Caco-2 (cell line): ENCODE data around the gene BCL2L13. TPM values are rescaled to one million over a fixed set of nuclear protein-coding genes. Genes with fewer than 3 reads are reported as not detected.

Source experiments
- BruUV-seq: library from RNA; stranded (reverse); fragments of 400-500 nt; replicated peaks from 2 replicates; lab custom pipeline; 2021; lab: Mats Ljungman, UMichigan
- CTCF ChIA-PET: fragments of 300-600 bp; sonication (Branson Sonifier 250); formaldehyde crosslinking; loops from one replicate; lab custom pipeline; 2022; ENCODE audit warnings: antibody characterized with exemption; lab: Charles Lee
- POLR2A ChIA-PET: fragments of 300-600 bp; sonication (Branson Sonifier 250); formaldehyde crosslinking; loops from one replicate; lab custom pipeline; 2022; ENCODE audit warnings: antibody characterized with exemption; lab: Charles Lee
- DNase-seq, 2 experiments: peaks; one replicate each; pipeline versions ENCODE4 v3.0.0 to v3.0.0-alpha.2; 2020 to 2022
- H3K27me3 ChIP-seq: replicated peaks from 2 replicates; pipeline ENCODE4 v1.6.0; 2011; ENCODE audit warnings: low read length; ENCODE audit not compliant: control insufficient read depth, insufficient read depth
- H3K36me3 ChIP-seq: 2 replicates; pipeline ENCODE4 v1.5.1; 2011; ENCODE audit warnings: low read length; ENCODE audit not compliant: control insufficient read depth, insufficient read depth
- H3K4me1 ChIP-seq: fragments of 250-450 bp; sonication (Bioruptor Pico); 2 replicates; pipeline ENCODE4 v1.5.1; 2020; ENCODE audit warnings: mild to moderate bottlenecking
- H3K4me3 ChIP-seq: 2 replicates; pipeline ENCODE4 v1.5.1; 2011; ENCODE audit warnings: low read depth, mild to moderate bottlenecking, control low read depth, low read length
- H3K9me3 ChIP-seq: fragments of 250-450 bp; sonication (Bioruptor Pico); 2 replicates; pipeline ENCODE4 v1.5.1; 2020; ENCODE audit warnings: mild to moderate bottlenecking, moderate library complexity
- H3K27ac Mint-ChIP-seq: one replicate; pipeline ENCODE4 v1.8.0; 2022; ENCODE audit warnings: mixed read lengths; ENCODE audit not compliant: unreplicated experiment
- H3K27me3 Mint-ChIP-seq: one replicate; pipeline ENCODE4 v1.8.0; 2022; ENCODE audit warnings: mixed read lengths; ENCODE audit not compliant: insufficient read depth, unreplicated experiment
- H3K36me3 Mint-ChIP-seq: one replicate; pipeline ENCODE4 v1.8.0; 2022; ENCODE audit warnings: mild to moderate bottlenecking, mixed read lengths; ENCODE audit not compliant: insufficient read depth, unreplicated experiment
- H3K4me1 Mint-ChIP-seq: one replicate; pipeline ENCODE4 v1.8.0; 2022; ENCODE audit warnings: low read depth, mixed read lengths; ENCODE audit not compliant: unreplicated experiment
- H3K4me3 Mint-ChIP-seq: one replicate; pipeline ENCODE4 v1.8.0; 2022; ENCODE audit warnings: mild to moderate bottlenecking, moderate library complexity, mixed read lengths; ENCODE audit not compliant: unreplicated experiment
- H3K9me3 Mint-ChIP-seq: one replicate; pipeline ENCODE4 v1.8.0; 2022; ENCODE audit warnings: mixed read lengths; ENCODE audit not compliant: unreplicated experiment
- CTCF ChIP-seq, 2 experiments: fragments of 200-600 bp in 1 of 2; IDR thresholded peaks; 1 replicate in 1 of 2; 2 replicates in 1 of 2; pipeline versions ENCODE4 v1.5.1 to v1.8.0; 2011 to 2022; ENCODE audit warnings: antibody characterized with exemption in 1 of 2, control low read depth in 1 of 2, inconsistent platforms in 1 of 2, low read depth in 1 of 2, low read length in 1 of 2, mild to moderate bottlenecking in 1 of 2, moderate library complexity in 1 of 2; ENCODE audit not compliant: insufficient read depth in 1 of 2, severe bottlenecking in 1 of 2, unreplicated experiment in 1 of 2
- intact Hi-C: fragments of 100-400 bp; cut with micrococcal nuclease; formaldehyde crosslinking; loops from one replicate; pipeline ENCODE4 v1.10.0; 2022; ENCODE audit not compliant: unreplicated experiment
- total RNA-seq: library from RNA; stranded (reverse); gene quantifications from 2 replicates; pipeline ENCODE4 v1.2.3, GENCODE V29; 2022

The BCL2L13 gene
- total RNA-seq, 1 experiment from 2014 or later, result 34.3 TPM

- TF ChIP-seq CTCF (IDR thresholded peaks at IDR 0.05; ENCODE audit: insufficient read depth in 1 of 2, low read depth in 1 of 2, low read length in 1 of 2, severe bottlenecking in 1 of 2, unreplicated experiment in 1 of 2), result no peak
- H3K27me3 Mint-ChIP-seq, result no peaks in the 10 kb centered on the region
- H3K4me3 ChIP-seq, result no peak overlapping the region
- peaks cover 15% of the 10 kb centered on the region for H3K4me1 Mint-ChIP-seq
- H3K9me3 Mint-ChIP-seq, result no peaks in the 10 kb centered on the region
- DNase-seq, result no peak
- no TSS peak for BruUV-seq
- H3K36me3 Mint-ChIP-seq, result peaks cover 13% of the 10 kb centered on the region
- intact Hi-C loops, result no loop called here
- ChIA-PET CTCF (no interaction called here), POLR2A (no interaction called here)
- no peak overlapping the region for H3K4me3 Mint-ChIP-seq
- no peaks in the 10 kb centered on the region for H3K4me1 ChIP-seq
- no peaks in the 10 kb centered on the region for H3K27me3 ChIP-seq
- H3K36me3 ChIP-seq, result no peaks in the 10 kb centered on the region
- no peak overlapping the region for H3K27ac Mint-ChIP-seq
- no peaks in the 10 kb centered on the region for H3K9me3 ChIP-seq
Measured at GRCh38 chr22:17703811-17704210, 65.3 kb downstream of the BCL2L13 start.

DNA sequence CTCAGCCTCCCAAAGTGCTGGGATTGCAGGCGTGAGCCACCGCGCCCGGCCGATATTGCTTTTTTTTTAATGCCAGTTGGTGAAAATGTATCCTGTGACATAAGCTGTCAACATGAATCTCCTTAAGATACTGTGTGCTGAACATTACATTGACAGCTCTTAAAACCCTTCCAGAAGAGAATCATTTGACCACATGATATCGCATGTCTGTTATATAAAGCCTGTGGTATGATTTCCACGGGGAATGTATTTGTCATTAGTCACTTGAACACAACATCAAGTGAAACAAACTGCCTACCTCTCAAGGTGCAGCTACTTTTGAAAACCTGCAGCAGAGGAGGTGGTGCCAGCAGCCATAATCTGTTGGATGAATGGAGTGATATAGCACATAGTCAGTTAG lies 67.0 kb downstream of the BCL2L13 start:
- Mint-ChIP-seq H3K4me3 (no peak overlapping the region), H3K9me3 (no peaks in the 10 kb centered on the region), H3K4me1 (peaks cover 8% of the 10 kb centered on the region), H3K36me3 (peaks cover 13% of the 10 kb centered on the region), H3K27ac (no peak overlapping the region), H3K27me3 (no peaks in the 10 kb centered on the region)
- BruUV-seq, result no TSS peak
- Histone ChIP-seq H3K4me3 (no peak overlapping the region), H3K9me3 (no peaks in the 10 kb centered on the region), H3K4me1 (no peaks in the 10 kb centered on the region), H3K27me3 (no peaks in the 10 kb centered on the region), H3K36me3 (no peaks in the 10 kb centered on the region)
- TF ChIP-seq CTCF (IDR thresholded peaks at IDR 0.05; ENCODE audit: insufficient read depth in 1 of 2, low read depth in 1 of 2, low read length in 1 of 2, severe bottlenecking in 1 of 2, unreplicated experiment in 1 of 2), result no peak
- CTCF ChIA-PET, result no interaction called here
- no peak for DNase-seq
- POLR2A ChIA-PET, result no interaction called here
- intact Hi-C loops, result no loop called here

GRCh38 chr22:17705951-17706900 lies 67.7 kb downstream of the BCL2L13 start:
- intact Hi-C loops, result no loop called here
- peaks cover 13% of the 10 kb centered on the region for H3K36me3 Mint-ChIP-seq
- DNase-seq, result no peak
- Histone ChIP-seq H3K9me3 (no peaks in the 10 kb centered on the region), H3K36me3 (no peaks in the 10 kb centered on the region), H3K4me3 (no peak overlapping the region), H3K4me1 (no peaks in the 10 kb centered on the region), H3K27me3 (no peaks in the 10 kb centered on the region)
- BruUV-seq, result no TSS peak
- ChIA-PET CTCF (no interaction called here), POLR2A (no interaction called here)
- peak overlapping the region; percentile 58 for H3K27ac Mint-ChIP-seq
- H3K9me3 Mint-ChIP-seq, result no peaks in the 10 kb centered on the region
- no peak overlapping the region for H3K4me3 Mint-ChIP-seq
- no peaks in the 10 kb centered on the region for H3K27me3 Mint-ChIP-seq
- H3K4me1 Mint-ChIP-seq, result peaks cover 8% of the 10 kb centered on the region
- TF ChIP-seq CTCF (IDR thresholded peaks at IDR 0.05; ENCODE audit: insufficient read depth in 1 of 2, low read depth in 1 of 2, low read length in 1 of 2, severe bottlenecking in 1 of 2, unreplicated experiment in 1 of 2), result no peak
